Neural cell (in vitro differentiated cells): ENCODE measurements around the gene TBRG1. TPM values are rescaled to one million over a fixed set of nuclear protein-coding genes. Genes with fewer than 3 reads are reported as not detected.

ENCODE experiments used
- H2AFZ ChIP-seq: fragments of 200-600, 300-800 bp; sonication (generic), shearing (Covaris generic); 2 replicates; pipeline ENCODE4 v1.6.0; 2014; ENCODE audit warnings: low read depth, mild to moderate bottlenecking, antibody characterized with exemption, low read length, moderate library complexity
- H3F3A ChIP-seq: fragments of 200-600 bp; shearing (Covaris generic); 2 replicates; pipeline ENCODE4 v1.6.1; 2016; ENCODE audit warnings: mild to moderate bottlenecking, moderate library complexity, mixed read lengths, antibody characterized with exemption, low read length; ENCODE audit not compliant: insufficient read depth, poor library complexity, severe bottlenecking
- H3K27ac ChIP-seq: fragments of 200-600, 300-800 bp; sonication (generic), shearing (Covaris generic); 2 replicates; pipeline ENCODE4 v1.5.1; 2014; ENCODE audit warnings: mild to moderate bottlenecking, low read length, moderate library complexity
- H3K27me3 ChIP-seq: fragments of 300-800, 200-600 bp; sonication (generic), shearing (Covaris generic); 2 replicates; pipeline ENCODE4 v1.6.0; 2014; ENCODE audit warnings: mild to moderate bottlenecking, low read depth, low read length, moderate library complexity; ENCODE audit not compliant: insufficient read depth
- H3K36me3 ChIP-seq: fragments of 300-800, 200-600 bp; sonication (generic), shearing (Covaris generic); 2 replicates; pipeline ENCODE4 v1.5.1; 2014; ENCODE audit warnings: mild to moderate bottlenecking, antibody characterized with exemption, low read length, moderate library complexity; ENCODE audit not compliant: insufficient read depth
- H3K4me2 ChIP-seq: fragments of 300-800, 200-600 bp; sonication (generic), shearing (Covaris generic); 2 replicates; pipeline ENCODE4 v1.6.0; 2014; ENCODE audit warnings: mild to moderate bottlenecking, low read length
- H3K4me3 ChIP-seq: fragments of 300-800, 200-600 bp; sonication (generic), shearing (Covaris generic); 2 replicates; pipeline ENCODE4 v1.5.1; 2014; ENCODE audit warnings: mild to moderate bottlenecking, low read length, moderate library complexity
- H3K79me2 ChIP-seq: fragments of 200-600 bp; shearing (Covaris generic); replicated peaks from 2 replicates; pipeline ENCODE4 v1.6.0; 2014; ENCODE audit warnings: mild to moderate bottlenecking, low read length, moderate library complexity; ENCODE audit not compliant: insufficient read depth
- H3K9ac ChIP-seq: fragments of 300-800, 200-600 bp; sonication (generic), shearing (Covaris generic); 2 replicates; pipeline ENCODE4 v1.6.1; 2016; ENCODE audit warnings: mild to moderate bottlenecking, low read length, mixed read lengths
- H3K9me2 ChIP-seq: fragments of 200-600 bp; shearing (Covaris generic); 2 replicates; pipeline ENCODE4 v1.6.1; 2016; ENCODE audit warnings: mild to moderate bottlenecking, low read length, mixed read lengths; ENCODE audit not compliant: insufficient read depth
- H3K9me3 ChIP-seq: fragments of 200-600, 300-800 bp; sonication (generic), shearing (Covaris generic); 2 replicates; pipeline ENCODE4 v1.6.1; 2016; ENCODE audit warnings: mild to moderate bottlenecking, mixed run types, low read length, moderate library complexity, mixed read lengths
- H4K20me1 ChIP-seq: fragments of 200-600 bp; shearing (Covaris generic); 2 replicates; pipeline ENCODE4 v1.6.1; 2016; ENCODE audit warnings: mild to moderate bottlenecking, mixed run types; ENCODE audit not compliant: insufficient read depth
- CTCF ChIP-seq: fragments of 450-650 bp; IDR thresholded peaks from 2 replicates; pipeline ENCODE4 v1.5.1; 2014; ENCODE audit warnings: antibody characterized with exemption, mild to moderate bottlenecking, moderate library complexity; ENCODE audit not compliant: poor library complexity, severe bottlenecking
- EP300 ChIP-seq: fragments of 450-650 bp; conservative IDR thresholded peaks from 2 replicates; pipeline ENCODE4 v1.6.1; 2014; ENCODE audit warnings: antibody characterized with exemption, mild to moderate bottlenecking, moderate library complexity; ENCODE audit not compliant: poor library complexity, severe bottlenecking
- EZH2 ChIP-seq: fragments of 200-600, 300-800 bp; shearing (Covaris generic), sonication (generic); IDR thresholded peaks from 2 replicates; pipeline ENCODE4 v1.6.1; 2014; ENCODE audit warnings: antibody characterized with exemption, low read length, borderline replicate concordance, mild to moderate bottlenecking; ENCODE audit not compliant: insufficient read depth, poor library complexity, severe bottlenecking
- MXI1 ChIP-seq: fragments of 450-650 bp; conservative IDR thresholded peaks from 2 replicates; pipeline ENCODE4 v1.6.1; 2014; ENCODE audit warnings: antibody characterized with exemption, mild to moderate bottlenecking; ENCODE audit not compliant: poor library complexity, severe bottlenecking
- POLR2AphosphoS5 ChIP-seq: IDR thresholded peaks from 2 replicates; pipeline ENCODE4 v1.6.1; 2012
- RAD21 ChIP-seq: fragments of 450-650 bp; conservative IDR thresholded peaks from 2 replicates; pipeline ENCODE4 v1.6.1; 2014; ENCODE audit warnings: antibody characterized with exemption, mild to moderate bottlenecking, moderate library complexity
- REST ChIP-seq: IDR thresholded peaks from 2 replicates; pipeline ENCODE4 v1.6.1; 2012; ENCODE audit warnings: borderline replicate concordance
- SMC3 ChIP-seq: fragments of 450-650 bp; conservative IDR thresholded peaks from 2 replicates; pipeline ENCODE4 v1.6.1; 2014; ENCODE audit warnings: antibody characterized with exemption, mild to moderate bottlenecking, moderate library complexity; ENCODE audit not compliant: poor library complexity
- TAF1 ChIP-seq: IDR thresholded peaks from 2 replicates; pipeline ENCODE4 v1.6.1; 2012; ENCODE audit warnings: low read depth
- polyA plus RNA-seq: library from polyadenylated mRNA; depleted of rRNA; stranded (reverse); fragments of >200 nt; gene quantifications from 2 replicates; pipeline ENCODE4 v1.2.3, GENCODE V29; 2014
- small RNA-seq, 3 experiments: library from RNA; depleted of rRNA; stranded (forward); fragments of <200 nt; gene quantifications; one replicate each; pipeline ENCODE3, GENCODE V24; 2012

TBRG1 gene
- polyA plus RNA-seq, 1 donor from 2014 or later = 83.2 TPM

- H3K9me3 ChIP-seq = no peaks in the 10 kb centered on the region
- no peaks in the 10 kb centered on the region for H3K9me2 ChIP-seq
- TF ChIP-seq SMC3 = no peak
- TF ChIP-seq POLR2AphosphoS5 = no peak
- no peak for TF ChIP-seq RAD21
- no peak for TF ChIP-seq EZH2
- TF ChIP-seq EP300 = no peak
- no peak for TF ChIP-seq REST
- no peak for TF ChIP-seq CTCF
- TF ChIP-seq MXI1 = no peak
- no peak for TF ChIP-seq TAF1
- no peak overlapping the region for H3K27ac ChIP-seq
- H3K36me3 ChIP-seq = no peaks in the 10 kb centered on the region
- no peak overlapping the region for H3K4me2 ChIP-seq
- H3K4me3 ChIP-seq = no peak overlapping the region
- H3K79me2 ChIP-seq = no peaks in the 10 kb centered on the region
- H2AFZ ChIP-seq = no peak overlapping the region
- H3F3A ChIP-seq = no peaks in the 10 kb centered on the region
- H3K9ac ChIP-seq = no peak overlapping the region
- H3K27me3 ChIP-seq = no peaks in the 10 kb centered on the region
- no peaks in the 10 kb centered on the region for H4K20me1 ChIP-seq
Measured at GRCh38 chr11:124682443-124682842, 59.8 kb downstream of the TBRG1 start.

Small RNA genes within 50 kb of the gene (small RNA-seq; reads per million reads assigned to genes)
- 0 reads per million in 3 experiments for gene RNA5SP352

Other genes starting within 250 kb of the TBRG1 start
- not detected in 2 replicates for gene OR8B2, start 238.4 kb upstream of the TBRG1 start, polyA plus RNA-seq
- not detected in 2 replicates for gene OR8B3, start 223.8 kb upstream of the TBRG1 start, polyA plus RNA-seq
- not detected in 2 replicates for gene OR8B4, start 198.0 kb upstream of the TBRG1 start, polyA plus RNA-seq
- not detected in 2 replicates for gene OR8B8, start 177.2 kb upstream of the TBRG1 start, polyA plus RNA-seq
- gene OR8B12, start 79.2 kb upstream of the TBRG1 start, polyA plus RNA-seq = not detected in 2 replicates
- gene OR8A1, start 52.9 kb upstream of the TBRG1 start, polyA plus RNA-seq = not detected in 2 replicates
- not detected in 2 replicates for gene PANX3, start 11.4 kb upstream of the TBRG1 start, polyA plus RNA-seq
- gene SIAE, start 50.9 kb downstream of the TBRG1 start, polyA plus RNA-seq = 4.0 and 4.3 TPM in 2 replicates
- 19.1 and 21.3 TPM in 2 replicates for gene SPA17, start 51.0 kb downstream of the TBRG1 start, polyA plus RNA-seq
- 0.69 and 1.1 TPM in 2 replicates for gene NRGN, start 117.1 kb downstream of the TBRG1 start, polyA plus RNA-seq
- gene VSIG2, start 129.4 kb downstream of the TBRG1 start, polyA plus RNA-seq = not detected in 2 replicates
- gene ESAM, start 139.4 kb downstream of the TBRG1 start, polyA plus RNA-seq = 0.77 TPM in 1 of 2 replicates, not detected in the other
- 40.8 and 45.3 TPM in 2 replicates for gene MSANTD2, start 177.5 kb downstream of the TBRG1 start, polyA plus RNA-seq
- gene ROBO3, start 242.6 kb downstream of the TBRG1 start, polyA plus RNA-seq = 12.8 and 25.3 TPM in 2 replicates